Activated T-helper 1 cell treated with anti-CD3 and anti-CD28 coated beads, Interleukin-2, amount 50 U/mL, for 16 hours (primary cell): ENCODE measurements around the gene OSTM1.

ENCODE experiments used
- DNase-seq, 2 donors: peaks; one replicate each; pipeline ENCODE4 v3.0.0-alpha.2; 2020; ENCODE audit warnings: low read depth in 1 of 2, low spot score in 1 of 2

Gene OSTM1

GRCh38 chr6:108102965-108103364 is 28.4 kb upstream of the OSTM1 start:
- DNase-seq: no peak

- no peak for DNase-seq
Measured at GRCh38 chr6:108100003-108100402, 25.5 kb upstream of the OSTM1 start.

GRCh38 chr6:108097882-108098281 is 23.3 kb upstream of the OSTM1 start:
- no peak for DNase-seq

- no peak for DNase-seq
Measured at GRCh38 chr6:108093781-108094300, 19.3 kb upstream of the OSTM1 start.

- DNase-seq: no peak
Measured at GRCh38 chr6:108091288-108091687, 16.7 kb upstream of the OSTM1 start.

- no peak for DNase-seq
Measured at GRCh38 chr6:108083349-108083748, 8.8 kb upstream of the OSTM1 start.

- no peak for DNase-seq
Measured at GRCh38 chr6:108082539-108082938, 8.0 kb upstream of the OSTM1 start.

- DNase-seq: no peak
Measured at GRCh38 chr6:108080010-108080780, 5.7 kb upstream of the OSTM1 start.

- no peak for DNase-seq
Measured at GRCh38 chr6:108078191-108078590, 3.6 kb upstream of the OSTM1 start.

- peak in 1 of 2 donors; percentile 6 for DNase-seq
Measured at GRCh38 chr6:108074057-108074358, 533 bp downstream of the OSTM1 start.

- no peak for DNase-seq
Measured at GRCh38 chr6:108071736-108072276, 2.7 kb downstream of the OSTM1 start.

- DNase-seq: no peak
Measured at GRCh38 chr6:108068618-108069017, 5.9 kb downstream of the OSTM1 start.

GRCh38 chr6:108068182-108068581 is 6.4 kb downstream of the OSTM1 start:
- DNase-seq: no peak

- no peak for DNase-seq
Measured at GRCh38 chr6:108052706-108053105, 21.8 kb downstream of the OSTM1 start.

GRCh38 chr6:108051481-108051880 is 23.1 kb downstream of the OSTM1 start:
- no peak for DNase-seq

GRCh38 chr6:108039681-108040080 is 34.9 kb downstream of the OSTM1 start:
- no peak for DNase-seq

GRCh38 chr6:108036884-108037283 is 37.7 kb downstream of the OSTM1 start:
- no peak for DNase-seq

- no peak for DNase-seq
Measured at GRCh38 chr6:108031968-108032367, 42.6 kb downstream of the OSTM1 start.

- no peak for DNase-seq
Measured at GRCh38 chr6:108030211-108030610, 44.3 kb downstream of the OSTM1 start.

GRCh38 chr6:108029226-108029921 is 45.2 kb downstream of the OSTM1 start:
- no peak for DNase-seq

GRCh38 chr6:108027594-108027993 is 46.9 kb downstream of the OSTM1 start:
- DNase-seq: no peak

GRCh38 chr6:108027056-108027455 is 47.5 kb downstream of the OSTM1 start:
- no peak for DNase-seq
